Tracheal epithelial cell (primary cell): Measurements from ENCODE around the gene RGS17. TPM values are rescaled to one million over a fixed set of nuclear protein-coding genes. Genes with fewer than 3 reads are reported as not detected.

ENCODE experiments used
- total RNA-seq: library from RNA; depleted of rRNA; stranded (reverse); fragments of >200 nt; gene quantifications from 2 replicates; pipeline ENCODE4 v1.2.1, GENCODE V29; 2014

Gene RGS17
- 3.4 and 3.6 TPM in 2 replicates for total RNA-seq

GRCh38 chr6:153131037-153131981 is at the start of gene RGS17:
TSS of gene RGS17 (minus strand) at chr6:153131282. CDS start at chr6:153044018, 87,264 bp downstream.

GRCh38 chr6:153002613-153003365 is 128.3 kb downstream of the RGS17 start, which contains the start of gene MTRF1L:
TSS of gene MTRF1L (minus strand) at chr6:153002709. CDS start at chr6:153002685, 24 bp downstream.

GRCh38 chr6:152982904-152983636 is 148.0 kb downstream of the RGS17 start, which contains the start of gene FBXO5:
TSS of gene FBXO5 (minus strand) at chr6:152983041. CDS start at chr6:152982959, 82 bp downstream.

Other genes starting within 250 kb of the RGS17 start
- 1.7 and 2.9 TPM in 2 replicates for gene FBXO5, start 148.2 kb downstream of the RGS17 start, total RNA-seq
- gene MTRF1L, start 128.6 kb downstream of the RGS17 start, total RNA-seq = 10.1 and 10.9 TPM in 2 replicates